ENCODE results near the gene CSAD. TPM values are rescaled to one million over a fixed set of nuclear protein-coding genes. Genes with fewer than 3 reads are reported as not detected.

Gene CSAD
- total and polyA plus RNA-seq, 8 donors, result 10.1 to 83.2 (median 21.4) TPM

GRCh38 chr12:53173085-53173715, 7.5 kb downstream of the CSAD start:
- Histone ChIP-seq H3K36me3 (peaks cover 0 to 6% (median 0%) of the 10 kb centered on the region in 3 donors), H3K27me3 (no peaks in the 10 kb centered on the region), H3K4me3 (no peak overlapping the region), H3K27ac (no peak overlapping the region), H3K9me3 (no peaks in the 10 kb centered on the region), H3K4me1 (peaks cover 0 to 7% (median 6%) of the 10 kb centered on the region in 3 donors)
- 88% methylated on average over 10 of the region's 10 CpGs for WGBS, 2 donors
- intact Hi-C loops (cut with DNase I), result no loop called here
- DNase-seq (no peak), FAIRE-seq (no peak), ATAC-seq (no peak)
- TF ChIP-seq CTCF (IDR thresholded peaks at IDR 0.05), result no peak

- DNase-seq (no peak), FAIRE-seq (no peak), ATAC-seq (no peak)
- H3K27ac ChIP-seq, result no peak overlapping the region
- H3K4me3 ChIP-seq, result no peak overlapping the region
- H3K9me3 ChIP-seq, result no peaks in the 10 kb centered on the region
- intact Hi-C loops (cut with DNase I), result no loop called here
- peaks cover 0 to 7% (median 6%) of the 10 kb centered on the region in 3 donors for H3K4me1 ChIP-seq
- 85 to 88% methylated on average over 11 of the region's 11 CpGs for WGBS, 2 donors
- no peak for TF ChIP-seq CTCF (IDR thresholded peaks at IDR 0.05)
- H3K36me3 ChIP-seq, result peaks cover 0 to 6% (median 0%) of the 10 kb centered on the region in 3 donors
- H3K27me3 ChIP-seq, result no peaks in the 10 kb centered on the region
Observed at GRCh38 chr12:53172352-53172751, 8.4 kb downstream of the CSAD start.

- WGBS, 2 donors, result 70 to 78% methylated on average over 10 of the region's 10 CpGs
- peak in 1 of 6 donors; percentile 9 for DNase-seq
Observed at GRCh38 chr12:53171725-53172329, 8.9 kb downstream of the CSAD start.

GRCh38 chr12:53170876-53171724, 9.6 kb downstream of the CSAD start:
- ATAC-seq (no peak), DNase-seq (peak in 1 of 6 donors; percentile 1), FAIRE-seq (no peak)
- peaks cover 0 to 6% (median 0%) of the 10 kb centered on the region in 3 donors for H3K36me3 ChIP-seq
- no peak overlapping the region for H3K4me3 ChIP-seq
- WGBS, 2 donors, result 86% methylated on average over 14 of the region's 14 CpGs
- intact Hi-C loops (cut with DNase I), result no loop called here
- H3K9me3 ChIP-seq, result no peaks in the 10 kb centered on the region
- no peak for TF ChIP-seq CTCF (IDR thresholded peaks at IDR 0.05)
- peaks cover 0 to 7% (median 6%) of the 10 kb centered on the region in 3 donors for H3K4me1 ChIP-seq
- no peaks in the 10 kb centered on the region for H3K27me3 ChIP-seq
- no peak overlapping the region for H3K27ac ChIP-seq

More at GRCh38 chr12:53171725-53172329, 8.9 kb downstream of the CSAD start:
- Histone ChIP-seq H3K9me3 (no peaks in the 10 kb centered on the region), H3K4me3 (no peak overlapping the region), H3K27ac (no peak overlapping the region), H3K4me1 (peaks cover 0 to 7% (median 6%) of the 10 kb centered on the region in 3 donors), H3K27me3 (no peaks in the 10 kb centered on the region), H3K36me3 (peaks cover 0 to 6% (median 0%) of the 10 kb centered on the region in 3 donors)
- intact Hi-C loops (cut with DNase I), result no loop called here
- no peak for FAIRE-seq
- ATAC-seq, result no peak
- no peak for TF ChIP-seq CTCF (IDR thresholded peaks at IDR 0.05)
